OCI-LY3 (cell line): ENCODE data around the gene USP7.

ENCODE experiments used
- H2AFZ ChIP-seq: fragments of 200-600, 300-600 bp; shearing (Covaris generic); 2 replicates; pipeline ENCODE4 v1.6.0; 2014; ENCODE audit warnings: antibody characterized with exemption, low read depth, low read length
- H3K27ac ChIP-seq: fragments of 200-600, 300-600 bp; sonication (generic); 2 replicates; pipeline ENCODE4 v1.5.1; 2014; ENCODE audit warnings: mild to moderate bottlenecking, low read length, moderate library complexity, mixed read lengths
- H3K27me3 ChIP-seq: fragments of 200-600, 300-600 bp; sonication (generic); 2 replicates; pipeline ENCODE4 v1.6.1; 2014; ENCODE audit warnings: low read depth, low read length, mixed read lengths
- H3K36me3 ChIP-seq: fragments of 200-600, 300-600 bp; sonication (generic); replicated peaks from 2 replicates; pipeline ENCODE3; 2014; ENCODE audit warnings: low read depth, low read length, mixed read lengths
- H3K4me1 ChIP-seq: fragments of 300-600, 200-600 bp; sonication (generic); 2 replicates; pipeline ENCODE4 v1.6.1; 2014; ENCODE audit warnings: low read length, mixed read lengths
- H3K4me2 ChIP-seq: fragments of 200-600, 300-600 bp; sonication (generic); 2 replicates; pipeline ENCODE4 v1.6.1; 2014; ENCODE audit warnings: low read length, mixed read lengths
- H3K4me3 ChIP-seq: fragments of 300-600, 200-600 bp; sonication (generic); 2 replicates; pipeline ENCODE4 v1.5.1; 2014; ENCODE audit warnings: antibody characterized with exemption, mild to moderate bottlenecking, low read length, moderate library complexity
- H3K79me2 ChIP-seq: fragments of 300-600, 200-600 bp; shearing (Covaris generic); 2 replicates; pipeline ENCODE4 v1.6.1; 2014; ENCODE audit warnings: mild to moderate bottlenecking, low read length, mixed read lengths
- H3K9ac ChIP-seq: fragments of 300-600, 200-600 bp; shearing (Covaris generic); 2 replicates; pipeline ENCODE4 v1.6.0; 2014; ENCODE audit warnings: mild to moderate bottlenecking, low read length, moderate library complexity
- H3K9me3 ChIP-seq: fragments of 200-600, 300-600 bp; shearing (Covaris generic); 2 replicates; pipeline ENCODE4 v1.6.1; 2014; ENCODE audit warnings: low read length, mixed read lengths; ENCODE audit not compliant: insufficient read depth
- H4K20me1 ChIP-seq: fragments of 200-600, 300-600 bp; sonication (generic); 2 replicates; pipeline ENCODE4 v1.6.1; 2016; ENCODE audit warnings: low read length, mixed read lengths; ENCODE audit not compliant: insufficient read depth
- EZH2phosphoT487 ChIP-seq: fragments of 200-600 bp; shearing (Covaris generic); IDR thresholded peaks from 2 replicates; pipeline ENCODE4 v1.6.1; 2018; ENCODE audit warnings: antibody characterized with exemption, mixed run types, low read depth
- TF ChIP-seq, protein P1 (sequence below): fragments of 200-600, 300-600 bp; sonication (generic); IDR thresholded peaks from 2 replicates; pipeline ENCODE4 v1.5.1; 2014; ENCODE audit warnings: antibody characterized with exemption, low read length, low read depth

USP7 gene

DNA sequence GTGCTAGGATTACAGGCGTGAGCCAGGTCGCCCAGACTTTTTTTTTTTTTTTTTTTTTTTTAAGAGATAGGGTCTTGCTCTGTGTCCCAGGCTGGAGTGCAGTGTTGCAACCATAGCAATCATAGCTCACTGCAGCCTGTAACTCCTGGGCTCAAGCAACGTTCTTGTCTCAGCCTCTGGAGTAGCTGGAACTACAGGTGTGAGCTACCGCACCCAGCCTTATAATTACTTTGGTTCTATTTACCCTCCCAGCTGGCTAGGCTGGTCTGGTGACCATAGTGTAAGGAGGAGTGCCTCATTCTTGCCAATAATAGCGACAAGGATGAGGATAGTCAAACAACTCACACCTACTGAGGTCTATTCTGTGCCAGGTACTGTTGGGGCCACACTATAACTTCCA lies 39.6 kb upstream of the USP7 start:
- H4K20me1 ChIP-seq: no peaks in the 10 kb centered on the region
- H3K79me2 ChIP-seq: no peaks in the 10 kb centered on the region
- H3K9ac ChIP-seq: no peak overlapping the region
- no peaks in the 10 kb centered on the region for H3K27me3 ChIP-seq
- H3K4me1 ChIP-seq: peaks cover 1% of the 10 kb centered on the region; the same call in 1 of the 2 replicates
- no peaks in the 10 kb centered on the region for H3K36me3 ChIP-seq
- H3K4me2 ChIP-seq: no peak overlapping the region
- TF ChIP-seq, protein P1, sequence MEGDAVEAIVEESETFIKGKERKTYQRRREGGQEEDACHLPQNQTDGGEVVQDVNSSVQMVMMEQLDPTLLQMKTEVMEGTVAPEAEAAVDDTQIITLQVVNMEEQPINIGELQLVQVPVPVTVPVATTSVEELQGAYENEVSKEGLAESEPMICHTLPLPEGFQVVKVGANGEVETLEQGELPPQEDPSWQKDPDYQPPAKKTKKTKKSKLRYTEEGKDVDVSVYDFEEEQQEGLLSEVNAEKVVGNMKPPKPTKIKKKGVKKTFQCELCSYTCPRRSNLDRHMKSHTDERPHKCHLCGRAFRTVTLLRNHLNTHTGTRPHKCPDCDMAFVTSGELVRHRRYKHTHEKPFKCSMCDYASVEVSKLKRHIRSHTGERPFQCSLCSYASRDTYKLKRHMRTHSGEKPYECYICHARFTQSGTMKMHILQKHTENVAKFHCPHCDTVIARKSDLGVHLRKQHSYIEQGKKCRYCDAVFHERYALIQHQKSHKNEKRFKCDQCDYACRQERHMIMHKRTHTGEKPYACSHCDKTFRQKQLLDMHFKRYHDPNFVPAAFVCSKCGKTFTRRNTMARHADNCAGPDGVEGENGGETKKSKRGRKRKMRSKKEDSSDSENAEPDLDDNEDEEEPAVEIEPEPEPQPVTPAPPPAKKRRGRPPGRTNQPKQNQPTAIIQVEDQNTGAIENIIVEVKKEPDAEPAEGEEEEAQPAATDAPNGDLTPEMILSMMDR: no peak
- TF ChIP-seq EZH2phosphoT487: no peak
- H3K27ac ChIP-seq: no peak overlapping the region
- H2AFZ ChIP-seq: no peak overlapping the region
- H3K4me3 ChIP-seq: no peak overlapping the region
- H3K9me3 ChIP-seq: no peaks in the 10 kb centered on the region

DNA sequence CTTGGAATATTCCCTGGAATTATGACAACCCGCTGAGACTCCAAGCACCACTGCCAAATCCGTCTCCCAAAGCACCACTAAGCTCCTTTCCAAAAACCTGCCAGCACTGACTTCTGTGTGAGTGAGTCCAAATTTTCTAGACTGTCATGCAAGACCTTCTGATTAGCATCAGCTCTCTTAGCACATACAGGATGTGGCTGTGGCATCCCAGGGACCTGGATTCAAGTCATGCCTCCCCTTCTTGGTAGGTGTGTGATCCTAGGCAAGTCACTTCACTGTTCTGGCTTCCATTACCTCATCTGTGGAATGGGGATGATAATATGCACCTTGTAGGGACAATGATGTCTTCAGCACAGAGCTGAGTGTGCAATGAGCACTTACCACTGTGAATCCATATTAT lies 38.3 kb upstream of the USP7 start:
- H3K36me3 ChIP-seq: no peaks in the 10 kb centered on the region
- no peaks in the 10 kb centered on the region for H3K27me3 ChIP-seq
- no peak overlapping the region for H3K9ac ChIP-seq
- H3K27ac ChIP-seq: no peak overlapping the region
- H3K4me2 ChIP-seq: no peak overlapping the region
- no peaks in the 10 kb centered on the region for H3K79me2 ChIP-seq
- H3K4me3 ChIP-seq: no peak overlapping the region
- no peaks in the 10 kb centered on the region for H4K20me1 ChIP-seq
- no peak for TF ChIP-seq EZH2phosphoT487
- TF ChIP-seq, protein P1: no peak
- no peaks in the 10 kb centered on the region for H3K4me1 ChIP-seq
- no peaks in the 10 kb centered on the region for H3K9me3 ChIP-seq
- no peak overlapping the region for H2AFZ ChIP-seq

- H3K9ac ChIP-seq: no peak overlapping the region
- TF ChIP-seq, protein P1: no peak
- TF ChIP-seq EZH2phosphoT487: no peak
- no peak overlapping the region for H3K4me3 ChIP-seq
These were observed 37.0 kb upstream of the USP7 start for GRCh38 chr16:9000664-9001063.

GRCh38 chr16:8999800-9000199 lies 36.1 kb upstream of the USP7 start:
- H4K20me1 ChIP-seq: no peaks in the 10 kb centered on the region
- no peak overlapping the region for H3K9ac ChIP-seq
- H2AFZ ChIP-seq: no peak overlapping the region
- no peaks in the 10 kb centered on the region for H3K79me2 ChIP-seq
- H3K27me3 ChIP-seq: no peaks in the 10 kb centered on the region
- no peaks in the 10 kb centered on the region for H3K36me3 ChIP-seq
- no peaks in the 10 kb centered on the region for H3K9me3 ChIP-seq
- H3K4me1 ChIP-seq: no peaks in the 10 kb centered on the region
- TF ChIP-seq, protein P1: no peak
- no peak for TF ChIP-seq EZH2phosphoT487
- no peak overlapping the region for H3K4me2 ChIP-seq
- no peak overlapping the region for H3K4me3 ChIP-seq
- no peak overlapping the region for H3K27ac ChIP-seq

More at GRCh38 chr16:9000664-9001063, 37.0 kb upstream of the USP7 start:
- Histone ChIP-seq H4K20me1 (no peaks in the 10 kb centered on the region), H2AFZ (no peak overlapping the region), H3K27ac (no peak overlapping the region), H3K4me2 (no peak overlapping the region), H3K4me1 (no peaks in the 10 kb centered on the region), H3K27me3 (no peaks in the 10 kb centered on the region), H3K9me3 (no peaks in the 10 kb centered on the region), H3K79me2 (no peaks in the 10 kb centered on the region), H3K36me3 (no peaks in the 10 kb centered on the region)
